Endothelial cell of umbilical vein (primary cell): ENCODE measurements around the gene FRMD4A. TPM values are rescaled to one million over a fixed set of nuclear protein-coding genes. Genes with fewer than 3 reads are reported as not detected.

Experiments used
- BruUV-seq: library from RNA; stranded (reverse); fragments of 400-500 nt; replicated peaks from 2 replicates; lab custom pipeline; 2021; lab: Mats Ljungman, UMichigan
- CTCF ChIA-PET: fragments of 300-600, 350-600 bp; sonication (Branson Sonifier 250); formaldehyde crosslinking; loops from one replicate; lab custom pipeline; 2021; ENCODE audit warnings: antibody characterized with exemption, inconsistent platforms; lab: Charles Lee
- POLR2A ChIA-PET: fragments of 300-600, 350-600 bp; sonication (Branson Sonifier 250); formaldehyde crosslinking; loops from one replicate; lab custom pipeline; 2021; ENCODE audit warnings: antibody characterized with exemption, inconsistent platforms; lab: Charles Lee
- DNase-seq: peaks from one replicate; pipeline ENCODE4 v3.0.0-alpha.2; 2011; ENCODE audit warnings: low read depth, low spot score
- FAIRE-seq: peaks from 2 replicates; lab custom pipeline; 2011; peaks lifted over from hg19 to GRCh38; lab: Jason Lieb, UNC
- H2AFZ ChIP-seq: 2 replicates; pipeline ENCODE4 v1.6.0; 2012; ENCODE audit warnings: low read depth, low read length, control low read depth, inconsistent platforms
- H3K27ac ChIP-seq: 2 replicates; pipeline ENCODE4 v1.5.1; 2011; ENCODE audit warnings: low read depth, mild to moderate bottlenecking, control low read depth, low read length, moderate library complexity; ENCODE audit not compliant: insufficient read depth
- H3K27me3 ChIP-seq, 2 experiments: 2 replicates each; pipeline versions ENCODE4 v1.6.0 to v1.6.1; 2011; ENCODE audit warnings: low read length in 2 of 2, mixed read lengths in 1 of 2; ENCODE audit not compliant: control insufficient read depth in 2 of 2, insufficient read depth in 2 of 2
- H3K36me3 ChIP-seq, 2 experiments: 2 replicates in 1 of 2; 3 replicates in 1 of 2; pipeline ENCODE4 v1.5.1; 2011; ENCODE audit warnings: low read length in 2 of 2, mild to moderate bottlenecking in 1 of 2, moderate library complexity in 1 of 2; ENCODE audit not compliant: control insufficient read depth in 2 of 2, insufficient read depth in 2 of 2; ENCODE audit errors: extremely low read depth in 1 of 2
- H3K4me1 ChIP-seq: 3 replicates; pipeline ENCODE4 v1.5.1; 2011; ENCODE audit warnings: mild to moderate bottlenecking, low read length; ENCODE audit not compliant: control insufficient read depth, insufficient read depth; ENCODE audit errors: extremely low read depth
- H3K4me2 ChIP-seq: 2 replicates; pipeline ENCODE4 v1.6.1; 2011; ENCODE audit warnings: low read length, control low read depth, mixed read lengths; ENCODE audit not compliant: insufficient read depth
- H3K4me3 ChIP-seq, 3 experiments: fragments of 200-600 bp in 1 of 3; sonication (generic), shearing (Covaris generic) in 1 of 3; replicated peaks in 1 of 3; 2 replicates each; pipeline ENCODE4 v1.5.1; 2011 to 2016; ENCODE audit warnings: control low read depth in 3 of 3, low read length in 3 of 3, mild to moderate bottlenecking in 2 of 3, inconsistent platforms in 1 of 3, low read depth in 1 of 3, moderate library complexity in 1 of 3; ENCODE audit not compliant: insufficient read depth in 1 of 3
- H3K79me2 ChIP-seq: 2 replicates; pipeline ENCODE4 v1.6.0; 2012; ENCODE audit warnings: low read length, inconsistent platforms; ENCODE audit not compliant: control insufficient read depth, insufficient read depth
- H3K9ac ChIP-seq: replicated peaks from 2 replicates; pipeline ENCODE3; 2011; ENCODE audit warnings: low read length, control low read depth; ENCODE audit not compliant: insufficient read depth; ENCODE audit errors: extremely low read depth
- H3K9me1 ChIP-seq: replicated peaks from 3 replicates; pipeline ENCODE4 v1.6.0; 2011; ENCODE audit warnings: mild to moderate bottlenecking, low read length; ENCODE audit not compliant: control insufficient read depth, insufficient read depth; ENCODE audit errors: extremely low read depth
- H3K9me3 ChIP-seq: replicated peaks from 2 replicates; pipeline ENCODE4 v1.5.1; 2012; ENCODE audit warnings: low read length, inconsistent platforms; ENCODE audit not compliant: control insufficient read depth, insufficient read depth
- H4K20me1 ChIP-seq: replicated peaks from 2 replicates; pipeline ENCODE3; 2011; ENCODE audit warnings: mild to moderate bottlenecking, low read length; ENCODE audit not compliant: control insufficient read depth, insufficient read depth; ENCODE audit errors: extremely low read depth
- EZH2 ChIP-seq: IDR thresholded peaks from 2 replicates; pipeline ENCODE4 v1.6.1; 2012; ENCODE audit warnings: borderline replicate concordance, low read depth, mild to moderate bottlenecking, moderate library complexity, low read length, inconsistent platforms; ENCODE audit not compliant: severe bottlenecking
- FOS ChIP-seq: IDR thresholded peaks from 2 replicates; pipeline ENCODE4 v1.6.1; 2011; ENCODE audit warnings: mild to moderate bottlenecking, low read length, moderate library complexity, borderline replicate concordance; ENCODE audit not compliant: insufficient read depth
- GATA2 ChIP-seq: IDR thresholded peaks from 2 replicates; pipeline ENCODE4 v1.7.0; 2011; ENCODE audit warnings: low read depth, mild to moderate bottlenecking, moderate library complexity, mixed read lengths, low read length; ENCODE audit not compliant: insufficient read length, insufficient read depth
- JUN ChIP-seq: IDR thresholded peaks from 2 replicates; pipeline ENCODE4 v1.6.1; 2011; ENCODE audit warnings: borderline replicate concordance, low read depth; ENCODE audit not compliant: insufficient read length, insufficient read depth
- MYC ChIP-seq: IDR thresholded peaks from one replicate; pipeline ENCODE4 v1.6.1; 2011; ENCODE audit warnings: mild to moderate bottlenecking, low read depth, low read length
- POLR2A ChIP-seq: IDR thresholded peaks from 2 replicates; pipeline ENCODE4 v1.6.1; 2012; ENCODE audit warnings: low read depth, mild to moderate bottlenecking, control low read depth, low read length
- POLR2AphosphoS5 ChIP-seq: IDR thresholded peaks from 2 replicates; pipeline ENCODE4 v1.6.1; 2012; ENCODE audit warnings: low read depth, mild to moderate bottlenecking, control low read depth, low read length, moderate library complexity; ENCODE audit not compliant: insufficient read depth
- dilution Hi-C: fragments of 300-500 bp; cut with MboI; formaldehyde crosslinking; loops from one replicate; pipeline ENCODE4 v1.15.0; 2019; ENCODE audit warnings: low sequenced_read_pairs; ENCODE audit not compliant: extremely low pct_ligation_motif_present
- intact Hi-C: fragments of 100-400 bp; cut with micrococcal nuclease; formaldehyde crosslinking; loops from one replicate; pipeline ENCODE4 v1.10.0; 2022
- polyA plus RNA-seq, 4 experiments: library from polyadenylated mRNA; depleted of rRNA in 3 of 4; stranded (reverse) in 3 of 4; unstranded in 1 of 4; fragments of >200 nt; gene quantifications; 2 replicates each; pipeline versions ENCODE4 v1.2.1 to v1.2.3, GENCODE V29; 2011 to 2012; ENCODE audit warnings: missing spikeins in 1 of 4
- total RNA-seq: library from RNA; stranded (reverse); gene quantifications from 2 replicates; pipeline ENCODE4 v1.2.3, GENCODE V29; 2021
- TF ChIP-seq, protein P1 (sequence below), 2 donors: IDR thresholded peaks; 1 replicate in 1 of 2; 2 replicates in 1 of 2; pipeline ENCODE4 v1.5.1; 2011; ENCODE audit warnings: low read length in 2 of 2, mild to moderate bottlenecking in 2 of 2, moderate library complexity in 2 of 2, control low read depth in 1 of 2, inconsistent platforms in 1 of 2, low read depth in 1 of 2; ENCODE audit not compliant: insufficient read depth in 1 of 2; ENCODE audit errors: extremely low read depth in 1 of 2
- TF ChIP-seq, protein P2 (sequence below): IDR thresholded peaks from 2 replicates; pipeline ENCODE4 v1.6.1; 2011; ENCODE audit not compliant: insufficient read depth, insufficient read length

Gene FRMD4A
- total and polyA plus RNA-seq, 2 donors (not counting 3 experiments of a cell fraction or from before 2014, with no cell fraction given): 123 to 148 TPM

DNA sequence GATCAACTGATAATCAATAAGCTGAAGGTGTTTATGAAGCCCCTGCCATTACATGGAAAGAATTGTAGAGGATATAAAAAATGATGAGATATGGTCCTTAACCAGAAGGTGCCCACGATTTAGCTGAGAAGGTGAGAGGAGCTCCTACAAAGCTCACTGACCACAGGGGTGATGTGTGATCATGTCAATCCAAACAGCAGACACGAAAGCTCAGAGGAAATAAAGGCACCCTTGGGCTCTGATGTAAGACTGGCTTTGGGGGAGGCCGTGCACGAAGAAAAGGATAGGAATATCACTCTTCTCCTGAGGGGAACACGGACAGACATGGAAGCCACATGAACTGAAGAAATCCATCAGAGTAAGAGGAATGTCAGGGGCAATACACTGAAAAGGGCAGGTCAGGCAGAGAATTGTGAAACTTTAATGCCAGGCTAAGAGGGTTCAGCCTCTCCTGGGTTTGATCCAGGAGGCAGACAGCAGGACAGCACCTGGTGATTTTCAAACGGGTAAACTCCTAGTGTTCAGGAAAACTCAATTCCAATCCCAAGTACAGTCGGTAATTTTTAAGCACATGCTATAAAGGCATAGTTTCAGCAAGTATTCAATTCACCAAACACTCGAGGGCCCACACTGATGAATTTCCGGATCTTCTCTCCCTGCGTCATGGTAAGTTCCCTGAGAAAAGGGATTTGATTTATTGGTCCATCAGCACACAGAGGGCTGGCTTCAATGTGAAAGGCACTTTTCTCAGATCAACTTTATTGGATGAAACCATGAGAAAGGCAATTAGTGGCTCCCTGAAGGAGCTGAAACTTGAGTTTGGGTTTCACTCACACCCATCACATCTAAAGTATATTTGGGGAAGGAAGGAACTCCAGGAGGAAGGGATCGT is 580.2 kb downstream of the FRMD4A start:
- Histone ChIP-seq H3K9me1 (no peaks in the 10 kb centered on the region), H3K4me1 (no peaks in the 10 kb centered on the region), H3K79me2 (peaks cover 6% of the 10 kb centered on the region), H3K9me3 (no peaks in the 10 kb centered on the region), H3K4me2 (no peak overlapping the region), H3K9ac (no peak overlapping the region), H3K36me3 (peaks cover 8 to 18% of the 10 kb centered on the region in 2 experiments), H2AFZ (no peak overlapping the region), H3K4me3 (no peak overlapping the region), H3K27ac (no peak overlapping the region), H4K20me1 (peaks cover 2% of the 10 kb centered on the region), H3K27me3 (no peaks in the 10 kb centered on the region)
- intact Hi-C loops (no loop called here), dilution Hi-C loops (no loop called here)
- no TSS peak for BruUV-seq
- ChIA-PET POLR2A (no interaction called here), CTCF (interaction anchor here (0.5 to 1.4 kb wide), 2 partner anchors 26 to 138 kb away, joined by 3 to 4 read pairs; no protein-coding TSS in a partner anchor)
- TF ChIP-seq JUN: no peak
- TF ChIP-seq MYC: no peak
- TF ChIP-seq GATA2: no peak
- TF ChIP-seq POLR2A: no peak
- TF ChIP-seq, protein P1, sequence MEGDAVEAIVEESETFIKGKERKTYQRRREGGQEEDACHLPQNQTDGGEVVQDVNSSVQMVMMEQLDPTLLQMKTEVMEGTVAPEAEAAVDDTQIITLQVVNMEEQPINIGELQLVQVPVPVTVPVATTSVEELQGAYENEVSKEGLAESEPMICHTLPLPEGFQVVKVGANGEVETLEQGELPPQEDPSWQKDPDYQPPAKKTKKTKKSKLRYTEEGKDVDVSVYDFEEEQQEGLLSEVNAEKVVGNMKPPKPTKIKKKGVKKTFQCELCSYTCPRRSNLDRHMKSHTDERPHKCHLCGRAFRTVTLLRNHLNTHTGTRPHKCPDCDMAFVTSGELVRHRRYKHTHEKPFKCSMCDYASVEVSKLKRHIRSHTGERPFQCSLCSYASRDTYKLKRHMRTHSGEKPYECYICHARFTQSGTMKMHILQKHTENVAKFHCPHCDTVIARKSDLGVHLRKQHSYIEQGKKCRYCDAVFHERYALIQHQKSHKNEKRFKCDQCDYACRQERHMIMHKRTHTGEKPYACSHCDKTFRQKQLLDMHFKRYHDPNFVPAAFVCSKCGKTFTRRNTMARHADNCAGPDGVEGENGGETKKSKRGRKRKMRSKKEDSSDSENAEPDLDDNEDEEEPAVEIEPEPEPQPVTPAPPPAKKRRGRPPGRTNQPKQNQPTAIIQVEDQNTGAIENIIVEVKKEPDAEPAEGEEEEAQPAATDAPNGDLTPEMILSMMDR (IDR thresholded peaks at IDR 0.05; ENCODE audit: extremely low read depth in 1 of 2, insufficient read depth in 1 of 2, low read depth in 1 of 2, low read length in 2 of 2): no peak
- no peak for TF ChIP-seq EZH2
- TF ChIP-seq POLR2AphosphoS5: no peak
- no peak for TF ChIP-seq FOS
- TF ChIP-seq, protein P2, sequence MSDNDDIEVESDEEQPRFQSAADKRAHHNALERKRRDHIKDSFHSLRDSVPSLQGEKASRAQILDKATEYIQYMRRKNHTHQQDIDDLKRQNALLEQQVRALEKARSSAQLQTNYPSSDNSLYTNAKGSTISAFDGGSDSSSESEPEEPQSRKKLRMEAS: no peak
- no peak for DNase-seq
- no peak for FAIRE-seq
